B cell (primary cell): ENCODE data around the gene SAMD4A. TPM values are rescaled to one million over a fixed set of nuclear protein-coding genes. Genes with fewer than 3 reads are reported as not detected.

ENCODE experiments used
- ATAC-seq: fragments of 200-7000 bp; cut with Tn5 transposase; one replicate; pipeline ENCODE4 v1.10.0; 2021; ENCODE audit warnings: low read depth, mild to moderate bottlenecking, moderate number of reproducible peaks, moderate library complexity
- CTCF ChIA-PET: fragments of 350-600 bp; sonication (Branson Sonifier 250); formaldehyde crosslinking; loops from one replicate; lab custom pipeline; 2021; ENCODE audit warnings: antibody characterized with exemption, inconsistent platforms; lab: Charles Lee
- POLR2A ChIA-PET: fragments of 350-600 bp; sonication (Branson Sonifier 250); formaldehyde crosslinking; loops from one replicate; lab custom pipeline; 2021; ENCODE audit warnings: antibody characterized with exemption; lab: Charles Lee
- DNase-seq: peaks from one replicate; pipeline ENCODE4 v3.0.0; 2013
- H2AFZ ChIP-seq: 2 replicates; pipeline ENCODE4 v1.6.1; 2012; ENCODE audit warnings: mild to moderate bottlenecking, low read depth, low read length; ENCODE audit not compliant: insufficient read depth, poor library complexity, severe bottlenecking
- H3K27ac ChIP-seq, 2 donors: 1 replicate in 1 of 2; 2 replicates in 1 of 2; pipeline ENCODE4 v1.5.1; 2012 to 2013; ENCODE audit warnings: low read length in 2 of 2, mild to moderate bottlenecking in 2 of 2, moderate library complexity in 1 of 2
- H3K27me3 ChIP-seq, 4 experiments: fragments of 200-600 bp in 1 of 4; sonication (generic) in 1 of 4; replicated peaks in 1 of 4; 1 replicate in 2 of 4; 2 replicates in 2 of 4; pipeline versions ENCODE4 v1.6.1 to v1.7.0; 2013 to 2016; ENCODE audit warnings: low read length in 3 of 4, mild to moderate bottlenecking in 2 of 4, mixed read lengths in 1 of 4, moderate library complexity in 1 of 4; ENCODE audit not compliant: insufficient read depth in 4 of 4, control insufficient read depth in 3 of 4; ENCODE audit errors: control extremely low read depth in 1 of 4
- H3K36me3 ChIP-seq, 2 experiments: replicated peaks in 1 of 2; 1 replicate in 1 of 2; 2 replicates in 1 of 2; pipeline versions ENCODE4 v1.6.1 to v1.7.1; 2013; ENCODE audit warnings: low read length in 1 of 2; ENCODE audit not compliant: insufficient read depth in 2 of 2, control insufficient read depth in 1 of 2; ENCODE audit errors: control extremely low read depth in 1 of 2, extremely low read depth in 1 of 2
- H3K4me1 ChIP-seq, 2 donors: fragments of 200-600 bp in 1 of 2; sonication (generic) in 1 of 2; 1 replicate in 1 of 2; 2 replicates in 1 of 2; pipeline versions ENCODE4 v1.5.1 to v1.6.1; 2013 to 2017; ENCODE audit warnings: low read length in 2 of 2; ENCODE audit not compliant: control insufficient read depth in 2 of 2, insufficient read depth in 2 of 2
- H3K4me2 ChIP-seq: replicated peaks from 2 replicates; pipeline ENCODE3; 2012; ENCODE audit warnings: mild to moderate bottlenecking, low read depth, low read length; ENCODE audit not compliant: poor library complexity, severe bottlenecking
- H3K4me3 ChIP-seq, 5 experiments: fragments of 200-600 bp in 1 of 5; sonication (generic) in 1 of 5; 1 replicate in 3 of 5; 2 replicates in 2 of 5; pipeline versions ENCODE4 v1.5.1 to v1.7.0; 2011 to 2016; ENCODE audit warnings: low read length in 4 of 5, mild to moderate bottlenecking in 4 of 5, low read depth in 2 of 5, control low read depth in 1 of 5, moderate library complexity in 1 of 5; ENCODE audit not compliant: insufficient read depth in 1 of 5; ENCODE audit errors: control extremely low read depth in 1 of 5, extremely low read depth in 1 of 5
- H3K79me2 ChIP-seq: fragments of 200-600 bp; sonication (generic); one replicate; pipeline ENCODE4 v1.6.0; 2016; ENCODE audit warnings: low read length; ENCODE audit not compliant: control insufficient read depth, insufficient read depth
- H3K9ac ChIP-seq: fragments of 200-600 bp; sonication (generic); 2 replicates; pipeline ENCODE4 v1.6.1; 2017; ENCODE audit warnings: mild to moderate bottlenecking, low read length, moderate library complexity
- H3K9me3 ChIP-seq, 3 donors: one replicate each; pipeline versions ENCODE4 v1.6.1 to v1.7.1; 2013; ENCODE audit warnings: low read length in 2 of 3; ENCODE audit not compliant: control insufficient read depth in 2 of 3, insufficient read depth in 1 of 3; ENCODE audit errors: control extremely low read depth in 1 of 3
- H4K20me1 ChIP-seq: 2 replicates; pipeline ENCODE4 v1.6.0; 2012; ENCODE audit warnings: mild to moderate bottlenecking, low read length; ENCODE audit not compliant: insufficient read depth, control insufficient read depth, poor library complexity, severe bottlenecking
- H3K27ac Mint-ChIP-seq: one replicate; pipeline ENCODE4 v1.8.0; 2021; ENCODE audit warnings: mixed read lengths
- H3K27me3 Mint-ChIP-seq: one replicate; pipeline ENCODE4 v1.8.0; 2021; ENCODE audit warnings: mixed read lengths
- H3K4me1 Mint-ChIP-seq: one replicate; pipeline ENCODE4 v1.8.0; 2021; ENCODE audit warnings: mixed read lengths
- H3K4me3 Mint-ChIP-seq: one replicate; pipeline ENCODE4 v1.8.0; 2021; ENCODE audit warnings: mixed read lengths
- H3K9me3 Mint-ChIP-seq: one replicate; pipeline ENCODE4 v1.8.0; 2022; ENCODE audit warnings: mixed read lengths; ENCODE audit not compliant: insufficient read depth
- CTCF ChIP-seq: fragments of 200-600 bp; IDR thresholded peaks from one replicate; pipeline ENCODE4 v1.8.0; 2022; ENCODE audit warnings: antibody characterized with exemption, mild to moderate bottlenecking
- EZH2 ChIP-seq: IDR thresholded peaks from 2 replicates; pipeline ENCODE4 v1.6.1; 2012; ENCODE audit warnings: borderline replicate concordance, low read depth, mild to moderate bottlenecking, moderate library complexity, low read length; ENCODE audit not compliant: insufficient read depth, poor library complexity, severe bottlenecking
- WGBS: methylation state at CpG from one replicate; pipeline ENCODE4 v1.1.5; 2013; ENCODE audit warnings: missing lambda C conversion rate; ENCODE audit not compliant: insufficient coverage; 5-methylcytosine and 5-hydroxymethylcytosine counted together
- intact Hi-C: fragments of 100-400 bp; cut with micrococcal nuclease; formaldehyde crosslinking; loops from one replicate; pipeline ENCODE4 v1.10.0; 2022
- polyA plus RNA-seq: library from polyadenylated mRNA; depleted of rRNA; stranded (reverse); fragments of >200 nt; gene quantifications from 2 replicates; pipeline ENCODE4 v1.2.3, GENCODE V29; 2012
- total RNA-seq, 2 donors: library from RNA; stranded (reverse); fragments of 120-200 nt in 1 of 2; gene quantifications; 1 replicate in 1 of 2; 2 replicates in 1 of 2; pipeline versions ENCODE4 v1.2.3 to v1.2.4, GENCODE V29; 2013 to 2022

Gene SAMD4A
- total and polyA plus RNA-seq, 2 donors (not counting 1 experiment from before 2014, with no cell fraction given) = 5.7 to 13.7 TPM

- H3K4me2 ChIP-seq = no peak overlapping the region
- H2AFZ ChIP-seq = no peak overlapping the region
- peaks cover 4% of the 10 kb centered on the region for H3K4me1 Mint-ChIP-seq
- H3K9ac ChIP-seq = no peak overlapping the region
- peaks cover 0 to 4% of the 10 kb centered on the region in 2 donors for H3K4me1 ChIP-seq
- POLR2A ChIA-PET = no interaction called here
- no peaks in the 10 kb centered on the region for H3K27me3 Mint-ChIP-seq
- H3K9me3 ChIP-seq = no peaks in the 10 kb centered on the region
- WGBS = no CpG with 5 or more reads among the region's 1 CpG
- no peaks in the 10 kb centered on the region for H4K20me1 ChIP-seq
- DNase-seq (no peak), ATAC-seq (no peak)
- H3K27ac ChIP-seq = no peak overlapping the region
- no peaks in the 10 kb centered on the region for H3K36me3 ChIP-seq
- TF ChIP-seq CTCF (no peak), EZH2 (no peak)
- H3K9me3 Mint-ChIP-seq = no peaks in the 10 kb centered on the region
- intact Hi-C loops = no loop called here
- H3K27me3 ChIP-seq = no peaks in the 10 kb centered on the region
- no peak overlapping the region for H3K4me3 Mint-ChIP-seq
- H3K79me2 ChIP-seq = peaks cover 58% of the 10 kb centered on the region
- no peak overlapping the region for H3K4me3 ChIP-seq
- no peak overlapping the region for H3K27ac Mint-ChIP-seq
- CTCF ChIA-PET = no interaction called here
Measured at GRCh38 chr14:54594537-54594936, 27.6 kb downstream of the SAMD4A start.

GRCh38 chr14:54597795-54598443 lies 31.0 kb downstream of the SAMD4A start:
- H3K9me3 ChIP-seq = no peaks in the 10 kb centered on the region
- CTCF ChIA-PET = no interaction called here
- H2AFZ ChIP-seq = no peak overlapping the region
- H4K20me1 ChIP-seq = no peaks in the 10 kb centered on the region
- Mint-ChIP-seq H3K4me1 (peaks cover 2% of the 10 kb centered on the region), H3K27ac (no peak overlapping the region), H3K27me3 (no peaks in the 10 kb centered on the region), H3K4me3 (no peak overlapping the region), H3K9me3 (no peaks in the 10 kb centered on the region)
- ATAC-seq (no peak), DNase-seq (no peak)
- H3K36me3 ChIP-seq = no peaks in the 10 kb centered on the region
- peaks cover 0 to 4% of the 10 kb centered on the region in 2 donors for H3K4me1 ChIP-seq
- H3K79me2 ChIP-seq = peaks cover 47% of the 10 kb centered on the region
- H3K27ac ChIP-seq = no peak overlapping the region
- intact Hi-C loops = no loop called here
- POLR2A ChIA-PET = no interaction called here
- no peak overlapping the region for H3K4me3 ChIP-seq
- WGBS = 97% methylated on average over 2 of the region's 5 CpGs
- H3K9ac ChIP-seq = no peak overlapping the region
- H3K4me2 ChIP-seq = no peak overlapping the region
- no peaks in the 10 kb centered on the region for H3K27me3 ChIP-seq
- TF ChIP-seq EZH2 (no peak), CTCF (no peak)
